Inflammatory macrophage (primary cell): Measurements from ENCODE around the gene OR7A10.

ENCODE experiments used
- DNase-seq, 2 donors: peaks; one replicate each; pipeline ENCODE4 v3.0.0-alpha.2; 2020 to 2022
- total RNA-seq, 18 experiments: gene quantifications; one replicate each; lab custom pipeline; 2026; ENCODE audit warnings: mixed read lengths in 6 of 18, inconsistent platforms in 2 of 18; lab: John Stamatoyannopoulos, UW

OR7A10 gene
- total RNA-seq: 0 to 0.06 (median 0) reads per million in 18 experiments

DNA sequence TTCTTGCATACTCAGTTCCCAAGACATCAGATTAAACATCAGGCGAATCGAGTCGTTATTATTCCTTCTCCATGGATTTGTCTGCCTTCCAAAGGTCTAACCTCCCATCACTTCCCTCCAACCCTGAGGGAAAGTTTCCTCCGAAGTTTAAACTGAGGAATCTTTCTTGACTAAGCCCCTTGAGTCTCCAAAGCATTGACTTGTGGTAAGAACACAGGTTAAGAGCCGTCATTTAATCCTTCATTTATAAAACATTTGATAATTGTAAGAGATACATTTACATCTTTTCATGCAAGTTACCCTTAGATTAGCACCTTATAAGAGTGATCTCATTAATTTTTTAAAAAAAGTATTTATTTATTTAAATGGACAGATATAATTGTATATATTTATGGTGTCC, at the start of gene OR7A10:
Gene OR7A10 (minus strand): TSS at position 101 of the 400 bp plus-strand sequence. CDS start 7,045 bp downstream, outside the sequence.
- DNase-seq: no peak

DNA sequence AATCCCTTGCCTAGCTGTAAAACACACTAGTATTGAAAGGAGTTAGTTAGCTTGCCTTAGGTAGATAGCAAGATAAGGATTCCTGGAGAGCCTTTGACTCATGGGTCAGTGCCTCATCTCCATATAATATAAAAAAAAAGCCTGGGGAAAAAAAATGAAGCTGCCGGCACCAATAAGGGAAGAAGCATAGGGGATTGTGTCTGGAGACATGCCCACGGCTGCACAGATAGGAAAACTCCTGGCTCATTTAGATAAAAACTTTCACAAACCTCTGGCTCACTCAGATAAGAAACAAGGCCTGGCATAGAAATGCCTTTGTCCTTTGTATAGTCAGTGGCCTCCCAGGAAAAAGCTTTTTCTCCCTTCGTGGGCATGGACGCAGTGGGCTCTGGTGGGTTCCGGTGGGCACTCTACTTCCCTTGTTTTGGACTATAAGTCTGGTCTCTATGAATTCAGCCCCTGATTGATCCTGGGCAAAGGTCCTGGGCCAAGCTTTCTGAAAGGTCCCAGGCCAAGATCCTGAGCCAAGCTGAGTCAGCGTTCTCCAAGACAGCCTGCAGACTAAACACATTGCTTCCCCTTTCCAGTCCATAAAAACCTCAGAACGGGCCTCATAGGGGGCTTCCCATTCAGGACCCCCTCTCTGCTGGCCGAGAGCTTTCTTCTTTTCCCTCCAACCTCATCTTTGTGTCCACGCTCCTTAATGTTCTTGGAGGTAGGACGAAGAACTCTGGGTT, 42.1 kb upstream of the OR7A10 start:
- DNase-seq: peak; percentile 11 to 14

DNA sequence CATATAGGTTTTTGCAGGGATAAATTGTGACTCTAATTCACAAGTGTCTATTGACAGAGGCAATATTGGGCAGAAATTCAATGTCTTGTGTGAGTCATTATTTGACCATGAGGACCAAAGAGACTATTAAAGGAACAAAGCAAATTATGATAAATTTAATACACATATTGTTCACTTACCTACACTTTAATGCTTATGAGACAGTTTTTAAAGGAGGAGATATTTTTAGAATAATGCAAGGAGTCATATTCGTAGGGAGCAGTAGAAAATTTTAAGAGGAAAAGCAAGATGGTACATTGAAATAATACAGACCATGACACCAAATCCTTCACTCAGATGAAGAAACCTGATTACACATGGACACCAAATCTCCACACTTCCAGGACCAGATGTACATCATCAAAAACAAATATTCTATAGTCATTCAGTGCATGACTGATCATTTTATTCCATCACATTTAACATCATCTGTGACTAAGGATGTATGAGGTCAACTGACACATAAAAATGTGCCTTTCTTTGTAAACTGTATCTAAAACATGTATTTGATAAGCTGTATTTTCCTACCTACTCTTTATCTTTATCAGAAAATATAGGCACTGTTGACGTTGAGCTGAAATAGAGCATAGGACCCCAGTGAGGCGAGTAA, 41.4 kb upstream of the OR7A10 start:
- no peak for DNase-seq

DNA sequence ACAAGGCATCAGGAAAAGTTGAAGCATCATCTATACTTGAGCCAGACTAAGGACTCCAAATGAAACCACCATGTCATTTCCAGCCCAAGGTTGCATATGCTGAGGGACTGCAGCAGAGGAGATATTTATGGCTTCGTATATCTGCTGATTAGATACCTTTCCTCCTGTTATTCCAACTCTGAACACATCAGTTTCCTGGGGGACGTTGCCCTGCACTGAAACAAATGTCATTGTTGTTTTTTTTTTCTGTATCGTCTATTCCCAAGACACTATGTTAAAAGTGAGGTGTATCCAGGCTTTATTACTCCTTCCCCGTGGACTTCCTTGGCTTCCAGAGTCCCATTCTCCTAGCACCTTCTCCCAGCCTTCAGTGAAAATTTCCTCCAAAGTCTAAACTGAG, 37.3 kb upstream of the OR7A10 start, which contains the start of gene OR7A17:
Gene OR7A17 (minus strand): TSS at position 101 of the 400 bp plus-strand sequence. CDS start 4,777 bp downstream, outside the sequence.
- DNase-seq: no peak

DNA sequence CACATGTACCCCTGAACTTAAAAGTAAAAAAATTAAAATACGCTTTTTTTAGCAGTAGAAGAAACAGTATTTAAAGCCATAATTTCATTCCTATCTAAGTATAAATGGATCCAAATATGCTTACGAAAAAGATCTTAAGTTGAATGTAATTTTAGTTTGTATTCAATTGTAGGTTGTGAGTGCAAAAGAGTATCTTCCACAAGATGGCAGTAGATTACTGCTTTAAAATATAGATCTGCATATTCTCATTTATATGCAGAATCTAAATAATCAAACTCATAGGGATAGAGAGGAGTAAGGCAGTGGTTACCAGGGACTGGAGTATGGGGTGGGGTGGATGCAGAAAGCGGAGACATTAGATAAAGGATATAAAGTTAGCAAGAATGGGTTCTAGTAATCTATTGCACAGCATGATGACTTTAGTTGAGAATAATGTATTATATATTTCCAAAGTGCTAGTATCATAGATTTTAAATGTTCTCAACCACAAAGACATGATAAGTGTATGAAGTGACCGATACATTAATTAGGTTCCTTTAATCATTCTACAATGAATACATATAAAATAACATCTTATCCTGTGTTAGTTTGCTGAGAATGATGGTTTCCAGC, 23.0 kb upstream of the OR7A10 start:
- peak; percentile 13 to 50 for DNase-seq

DNA sequence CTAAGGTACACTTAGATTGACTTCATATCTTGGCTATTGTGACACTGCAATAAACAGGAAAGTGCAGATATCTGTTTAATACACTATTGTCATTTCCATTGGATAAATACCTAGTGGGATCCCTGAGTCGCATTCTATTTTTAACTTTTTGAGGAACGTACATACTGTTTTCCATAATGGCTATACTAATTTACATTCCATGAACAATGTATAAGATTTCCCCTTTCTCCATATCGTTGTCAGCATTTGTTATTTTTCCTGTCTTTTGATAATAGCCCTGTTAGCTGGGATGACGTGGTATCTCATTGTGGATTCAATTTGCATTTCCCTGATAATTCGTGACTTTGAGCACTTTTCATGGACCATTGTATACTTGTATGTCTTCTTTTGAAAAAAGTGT, 19.8 kb upstream of the OR7A10 start:
- DNase-seq: no peak

- DNase-seq: no peak
Observed at GRCh38 chr19:14843578-14843977, 5.1 kb downstream of the OR7A10 start.

- no peak for DNase-seq
Observed at GRCh38 chr19:14843169-14843568, 5.6 kb downstream of the OR7A10 start.

DNA sequence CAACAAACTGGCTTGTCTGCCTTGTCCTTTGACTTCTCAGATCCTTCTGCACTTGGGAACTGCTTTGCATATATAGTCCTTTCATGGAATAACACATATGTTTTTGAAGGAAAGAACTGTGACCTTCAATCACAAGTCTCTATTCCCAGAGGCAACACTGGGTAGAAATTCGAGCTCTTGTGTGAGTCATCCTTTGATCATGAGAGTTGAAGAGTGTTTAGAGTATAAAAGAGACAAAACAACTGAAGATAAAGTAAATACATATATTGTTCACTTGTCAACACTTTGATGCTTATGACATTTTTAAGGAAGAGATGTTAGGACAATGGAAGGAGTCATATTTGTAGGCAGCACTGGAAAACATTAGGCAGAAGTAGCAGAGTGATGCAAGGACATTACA, 8.5 kb downstream of the OR7A10 start:
- no peak for DNase-seq

DNA sequence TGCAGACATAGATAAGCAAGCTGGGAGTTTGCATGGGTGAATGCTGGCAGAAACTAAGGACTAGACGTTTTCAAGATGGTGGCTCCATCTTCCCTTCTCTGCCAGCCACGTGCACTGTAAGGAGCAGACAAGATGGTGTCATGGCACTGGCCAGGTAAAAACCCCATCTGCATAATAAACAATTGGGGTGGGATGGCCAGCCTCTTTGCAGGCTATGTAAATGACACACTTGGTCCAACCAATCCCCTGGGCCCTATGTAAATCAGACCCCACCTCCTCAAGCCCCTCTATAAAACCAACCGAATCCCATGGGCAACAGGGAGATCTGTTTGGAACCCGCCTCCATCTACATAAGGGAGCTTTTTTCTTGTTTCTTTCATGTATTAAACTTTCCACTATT, 11.3 kb downstream of the OR7A10 start:
- DNase-seq: no peak

DNA sequence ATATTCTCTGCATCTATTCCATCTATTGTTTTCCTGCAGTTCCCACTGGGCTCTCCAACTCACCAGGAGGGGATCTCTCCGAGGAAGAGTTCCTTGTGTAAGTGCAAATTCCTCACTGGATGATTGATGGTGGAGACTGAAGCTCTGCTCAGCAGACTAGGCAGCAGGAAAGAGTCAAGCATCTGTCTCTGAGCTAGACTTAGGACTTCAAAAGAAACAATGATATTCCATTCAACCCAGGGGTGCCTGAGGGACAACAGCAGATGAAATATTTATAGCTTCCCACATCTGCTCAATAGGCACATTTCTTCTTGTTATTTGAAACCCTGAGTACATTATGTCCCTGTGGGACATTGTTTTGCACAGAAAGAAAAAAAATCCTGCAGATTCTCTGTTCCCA, 13.7 kb downstream of the OR7A10 start, which contains the start of the genes OR7A5 and OR7C1:
Gene OR7A5 (minus strand): TSS at position 175 of the 400 bp plus-strand sequence. CDS start 6,944 bp downstream, outside the sequence.
Gene OR7C1 (minus strand): TSS at position 175 of the 400 bp plus-strand sequence. CDS start 35,049 bp downstream, outside the sequence.
- DNase-seq: no peak

- peak in 1 of 2 donors; percentile 2 for DNase-seq
Observed at GRCh38 chr19:14830702-14831101, 18.0 kb downstream of the OR7A10 start.

DNA sequence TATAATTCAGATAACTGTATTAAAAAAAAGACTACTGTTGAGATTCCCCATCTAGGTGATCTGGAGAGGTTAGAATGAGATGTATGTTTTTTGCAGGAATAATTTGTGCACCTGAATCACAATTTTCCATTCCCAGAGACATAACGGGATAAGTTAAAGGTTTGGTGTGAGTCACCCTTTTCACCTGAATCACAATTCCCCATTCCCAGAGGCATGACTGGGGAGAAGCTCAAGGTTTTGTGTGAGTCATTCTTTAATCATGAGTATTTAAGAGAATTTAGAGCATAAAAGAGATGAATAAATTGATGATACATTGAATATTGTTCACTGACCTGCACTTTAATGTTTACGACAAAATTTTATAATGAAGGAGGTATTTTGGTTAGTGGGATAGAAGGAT, 22.7 kb downstream of the OR7A10 start:
- DNase-seq: no peak

- DNase-seq: peak; percentile 55 to 64
Observed at GRCh38 chr19:14821937-14822336, 26.8 kb downstream of the OR7A10 start.

DNA sequence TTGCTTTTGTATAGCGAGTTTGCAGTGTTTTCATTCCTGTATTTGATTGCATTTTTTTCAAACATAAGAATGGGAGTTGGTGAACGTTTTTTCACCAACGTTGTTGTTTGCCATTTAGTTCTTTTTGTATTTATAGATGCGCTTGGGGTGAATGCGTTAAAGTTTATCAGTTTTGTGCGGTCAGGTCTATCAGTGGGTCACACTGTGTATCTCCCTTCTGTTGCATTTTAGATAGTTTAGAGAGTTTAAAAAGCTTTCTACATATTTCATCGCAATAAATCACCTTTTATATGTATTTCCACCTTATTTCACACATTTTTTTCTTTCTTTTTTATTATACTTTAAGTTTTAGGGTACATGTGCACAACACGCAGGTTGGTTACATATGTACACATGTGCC, 30.1 kb downstream of the OR7A10 start:
- no peak for DNase-seq

GRCh38 chr19:14817052-14817451, 31.7 kb downstream of the OR7A10 start:
- no peak for DNase-seq

DNA sequence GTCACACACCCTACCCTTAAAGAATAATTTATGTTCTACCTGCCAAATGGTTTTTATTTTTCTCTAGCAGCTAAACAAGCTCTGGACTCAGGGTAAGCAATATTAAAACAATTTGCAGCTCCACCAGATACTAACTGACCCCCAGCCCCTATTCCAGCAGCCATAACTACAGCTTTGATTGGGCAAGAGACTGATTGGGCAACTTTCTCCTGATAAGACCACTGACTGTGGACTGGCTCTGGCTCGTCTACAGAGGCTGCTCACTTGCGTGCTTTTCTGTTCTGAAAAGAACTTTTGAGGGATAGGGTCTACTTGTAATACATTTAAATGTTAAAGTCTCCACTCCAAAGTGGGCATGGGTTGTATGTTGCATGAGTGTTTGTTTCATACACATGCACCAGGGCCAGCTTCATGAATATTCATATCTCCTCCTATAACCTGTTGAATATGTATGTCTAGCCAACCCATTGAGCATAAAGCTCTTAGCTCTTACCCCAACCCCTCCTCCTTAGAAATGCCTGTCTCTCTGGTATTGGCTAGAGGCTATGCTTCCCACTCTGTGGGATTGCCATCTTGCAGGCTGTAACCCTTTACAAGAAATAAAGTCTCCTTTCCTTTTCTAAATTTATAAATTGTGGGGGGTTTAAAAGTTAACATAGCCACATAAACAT, 33.6 kb downstream of the OR7A10 start:
- no peak for DNase-seq

GRCh38 chr19:14809272-14810057, 39.3 kb downstream of the OR7A10 start:
- DNase-seq: no peak

- no peak for DNase-seq
Observed at GRCh38 chr19:14804765-14805164, 44.0 kb downstream of the OR7A10 start.

- DNase-seq: no peak
Observed at GRCh38 chr19:14798760-14799159, 50.0 kb downstream of the OR7A10 start.

GRCh38 chr19:14796021-14796420, 52.7 kb downstream of the OR7A10 start:
- no peak for DNase-seq
